WTC11 (cell line): ENCODE results near the gene TTC39B. TPM values are rescaled to one million over a fixed set of nuclear protein-coding genes. Genes with fewer than 3 reads are reported as not detected.

Experiments
- ATAC-seq: fragments of 200-7000 bp; cut with Tn5 transposase; 2 replicates; pipeline ENCODE4 v1.10.0; 2021; ENCODE audit warnings: mild to moderate bottlenecking, moderate library complexity
- CTCF ChIA-PET: fragments of 300-600 bp; sonication (Branson Sonifier 250); formaldehyde crosslinking; loops from one replicate; lab custom pipeline; 2021; ENCODE audit warnings: antibody characterized with exemption; lab: Charles Lee
- POLR2A ChIA-PET: fragments of 350-600 bp; sonication (Branson Sonifier 250); formaldehyde crosslinking; loops from one replicate; lab custom pipeline; 2021; ENCODE audit warnings: antibody characterized with exemption; lab: Charles Lee
- DNase-seq: peaks from one replicate; pipeline ENCODE4 v3.0.0; 2021; ENCODE audit warnings: low spot score
- H3K27ac Mint-ChIP-seq: 2 replicates; pipeline ENCODE4 v1.8.0; 2021; ENCODE audit warnings: mixed read lengths
- H3K27me3 Mint-ChIP-seq: 2 replicates; pipeline ENCODE4 v1.8.0; 2021; ENCODE audit warnings: low read depth, mild to moderate bottlenecking, moderate library complexity, mixed read lengths
- H3K36me3 Mint-ChIP-seq: 2 replicates; pipeline ENCODE4 v1.8.0; 2021; ENCODE audit warnings: mixed read lengths
- H3K4me1 Mint-ChIP-seq: 2 replicates; pipeline ENCODE4 v1.8.0; 2022; ENCODE audit warnings: mixed read lengths
- H3K4me3 Mint-ChIP-seq: 2 replicates; pipeline ENCODE4 v1.8.0; 2021; ENCODE audit warnings: mild to moderate bottlenecking, moderate library complexity, mixed read lengths
- H3K9me3 Mint-ChIP-seq: 2 replicates; pipeline ENCODE4 v1.8.0; 2021; ENCODE audit warnings: mixed read lengths
- ATF2 ChIP-seq: sonication (generic); formaldehyde crosslinking; IDR thresholded peaks from 2 replicates; pipeline ENCODE4 v1.8.1; 2022; ENCODE audit warnings: low read depth, missing genetic modification reagents, borderline replicate concordance
- CTCF ChIP-seq: fragments of 200-600 bp; IDR thresholded peaks from 2 replicates; pipeline ENCODE4 v1.8.0; 2022; ENCODE audit warnings: antibody characterized with exemption
- ESRRA ChIP-seq: sonication (generic); formaldehyde crosslinking; IDR thresholded peaks from 2 replicates; pipeline ENCODE4 v1.8.1; 2022; ENCODE audit warnings: mild to moderate bottlenecking, missing genetic modification reagents, borderline replicate concordance
- FOXK1 ChIP-seq: sonication (generic); formaldehyde crosslinking; IDR thresholded peaks from 2 replicates; pipeline ENCODE4 v1.8.0; 2022; ENCODE audit warnings: mild to moderate bottlenecking, moderate library complexity, missing genetic modification reagents
- GTF2I ChIP-seq: fragments of 250-450 bp; sonication (Bioruptor Pico); conservative IDR thresholded peaks from 2 replicates; pipeline ENCODE4 v1.4.0; 2021; ENCODE audit warnings: mild to moderate bottlenecking
- IRF2 ChIP-seq: sonication (generic); formaldehyde crosslinking; IDR thresholded peaks from 2 replicates; pipeline ENCODE4 v1.8.0; 2022; ENCODE audit warnings: low read depth, missing genetic modification reagents, borderline replicate concordance
- JUN ChIP-seq: sonication (generic); formaldehyde crosslinking; IDR thresholded peaks from 2 replicates; pipeline ENCODE4 v1.8.0; 2023; ENCODE audit warnings: mild to moderate bottlenecking, missing genetic modification reagents
- MAX ChIP-seq: sonication (generic); formaldehyde crosslinking; IDR thresholded peaks from 2 replicates; pipeline ENCODE4 v1.8.0; 2022; ENCODE audit warnings: mild to moderate bottlenecking, missing genetic modification reagents
- NFATC4 ChIP-seq: fragments of 250-450 bp; sonication (Bioruptor Pico); IDR thresholded peaks from 2 replicates; pipeline ENCODE4 v1.9.0; 2021; ENCODE audit warnings: mild to moderate bottlenecking
- NR2C2 ChIP-seq: sonication (generic); formaldehyde crosslinking; IDR thresholded peaks from 2 replicates; pipeline ENCODE4 v1.8.0; 2022; ENCODE audit warnings: mild to moderate bottlenecking, missing genetic modification reagents
- NR3C1 ChIP-seq: sonication (generic); formaldehyde crosslinking; conservative IDR thresholded peaks from 2 replicates; pipeline ENCODE4 v1.8.1; 2023; ENCODE audit warnings: low read depth, mild to moderate bottlenecking, missing genetic modification reagents
- PREB ChIP-seq: sonication (generic); formaldehyde crosslinking; IDR thresholded peaks from 2 replicates; pipeline ENCODE4 v1.8.1; 2022; ENCODE audit warnings: mild to moderate bottlenecking, missing genetic modification reagents, moderate library complexity, borderline replicate concordance
- PRRX2 ChIP-seq: fragments of 250-450 bp; sonication (Bioruptor Pico); IDR thresholded peaks from 2 replicates; pipeline ENCODE4 v1.8.0; 2021; ENCODE audit warnings: mild to moderate bottlenecking
- SOX15 ChIP-seq: fragments of 250-450 bp; sonication (Bioruptor Pico); IDR thresholded peaks from 2 replicates; pipeline ENCODE4 v1.9.0; 2021; ENCODE audit warnings: mild to moderate bottlenecking
- TEAD1 ChIP-seq: sonication (generic); formaldehyde crosslinking; IDR thresholded peaks from 2 replicates; pipeline ENCODE4 v1.8.0; 2022; ENCODE audit warnings: mild to moderate bottlenecking, missing genetic modification reagents
- USF1 ChIP-seq: sonication (generic); formaldehyde crosslinking; IDR thresholded peaks from 2 replicates; pipeline ENCODE4 v1.8.0; 2022; ENCODE audit warnings: mild to moderate bottlenecking, missing genetic modification reagents
- ZBTB21 ChIP-seq: sonication (generic); formaldehyde crosslinking; IDR thresholded peaks from 2 replicates; pipeline ENCODE4 v1.8.1; 2023; ENCODE audit warnings: mild to moderate bottlenecking, missing genetic modification reagents, borderline replicate concordance
- ZMAT4 ChIP-seq: fragments of 250-450 bp; sonication (Bioruptor Pico); IDR thresholded peaks from 2 replicates; pipeline ENCODE4 v1.9.0; 2021; ENCODE audit warnings: mild to moderate bottlenecking
- total RNA-seq: library from RNA; stranded (reverse); gene quantifications from 3 replicates; pipeline ENCODE4 v1.2.3, GENCODE V29; 2021

The TTC39B gene
- total RNA-seq, 1 experiment from 2014 or later: 12.5 TPM

GRCh38 chr9:15136646-15137045 is 170.4 kb downstream of the TTC39B start (continued):
- no peak for TF ChIP-seq JUN
- TF ChIP-seq ESRRA (CRISPR knock-in tag): no peak
- TF ChIP-seq ZBTB21 (CRISPR knock-in tag): no peak
- TF ChIP-seq ATF2 (CRISPR knock-in tag): no peak
- no peak for TF ChIP-seq SOX15 (CRISPR knock-in tag)

GRCh38 chr9:15135164-15135792 is 171.7 kb downstream of the TTC39B start:
- H3K27me3 Mint-ChIP-seq: no peaks in the 10 kb centered on the region
- no peak overlapping the region for H3K4me3 Mint-ChIP-seq
- peak; percentile 70 for ATAC-seq
- H3K9me3 Mint-ChIP-seq: peaks cover 10% of the 10 kb centered on the region; the same call in 1 of the 2 replicates
- DNase-seq: peak; percentile 73
- H3K4me1 Mint-ChIP-seq: peaks cover 49% of the 10 kb centered on the region
- TF ChIP-seq NR3C1 (CRISPR knock-in tag) (no peak), TEAD1 (CRISPR knock-in tag) (0 out of 2 replicates have a peak, but pooled peaks have one; percentile 32), IRF2 (CRISPR knock-in tag) (no peak), MAX (CRISPR knock-in tag) (peak; percentile 54; the same call in 1 of the 2 replicates), CTCF (peak; percentile 77), FOXK1 (CRISPR knock-in tag) (no peak)
- ChIA-PET CTCF (interaction anchor here (0.6 to 2.6 kb wide), 40 partner anchors 11 to 535 kb away, joined by 3 to 43 read pairs (median 3); partner anchors contain the start of genes CCDC171, FREM1 and TTC39B), POLR2A (interaction anchor here (0.6 to 0.7 kb wide), 3 partner anchors 49 to 448 kb away, joined by 3 to 6 read pairs (median 3); no protein-coding TSS in a partner anchor)
- H3K27ac Mint-ChIP-seq: peak overlapping the region; percentile 94
- no peaks in the 10 kb centered on the region for H3K36me3 Mint-ChIP-seq

GRCh38 chr9:15133488-15133887 is 173.5 kb downstream of the TTC39B start:
- peaks cover 35% of the 10 kb centered on the region for H3K4me1 Mint-ChIP-seq
- no peak for DNase-seq
- POLR2A ChIA-PET: no interaction called here
- peaks cover 10% of the 10 kb centered on the region; the same call in 1 of the 2 replicates for H3K9me3 Mint-ChIP-seq
- no peak for ATAC-seq
- no peak for TF ChIP-seq NFATC4 (CRISPR knock-in tag)
- no peak for TF ChIP-seq NR2C2 (CRISPR knock-in tag)
- no peak for TF ChIP-seq PRRX2
- TF ChIP-seq NR3C1 (CRISPR knock-in tag): no peak
- TF ChIP-seq PREB (CRISPR knock-in tag): no peak
- TF ChIP-seq ZMAT4: no peak
- no peak for TF ChIP-seq USF1 (CRISPR knock-in tag)
- no peak for TF ChIP-seq GTF2I
- TF ChIP-seq, all 79 proteins: peak for 0
- Mint-ChIP-seq H3K36me3 (no peaks in the 10 kb centered on the region), H3K27ac (no peak overlapping the region), H3K4me3 (no peak overlapping the region), H3K27me3 (no peaks in the 10 kb centered on the region)
- CTCF ChIA-PET: no interaction called here
